WI38 (cell line): ENCODE measurements around the gene B3GNT3.

Experiments
- H3K4me3 ChIP-seq: 2 replicates; pipeline ENCODE4 v1.5.1; 2011; ENCODE audit warnings: low read depth, mild to moderate bottlenecking, control low read depth, low read length
- TF ChIP-seq, protein P1 (sequence below): IDR thresholded peaks from 2 replicates; pipeline ENCODE4 v1.5.1; 2012; ENCODE audit warnings: low read depth, mild to moderate bottlenecking, control low read depth, low read length

Gene B3GNT3, protein sequence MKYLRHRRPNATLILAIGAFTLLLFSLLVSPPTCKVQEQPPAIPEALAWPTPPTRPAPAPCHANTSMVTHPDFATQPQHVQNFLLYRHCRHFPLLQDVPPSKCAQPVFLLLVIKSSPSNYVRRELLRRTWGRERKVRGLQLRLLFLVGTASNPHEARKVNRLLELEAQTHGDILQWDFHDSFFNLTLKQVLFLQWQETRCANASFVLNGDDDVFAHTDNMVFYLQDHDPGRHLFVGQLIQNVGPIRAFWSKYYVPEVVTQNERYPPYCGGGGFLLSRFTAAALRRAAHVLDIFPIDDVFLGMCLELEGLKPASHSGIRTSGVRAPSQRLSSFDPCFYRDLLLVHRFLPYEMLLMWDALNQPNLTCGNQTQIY

DNA sequence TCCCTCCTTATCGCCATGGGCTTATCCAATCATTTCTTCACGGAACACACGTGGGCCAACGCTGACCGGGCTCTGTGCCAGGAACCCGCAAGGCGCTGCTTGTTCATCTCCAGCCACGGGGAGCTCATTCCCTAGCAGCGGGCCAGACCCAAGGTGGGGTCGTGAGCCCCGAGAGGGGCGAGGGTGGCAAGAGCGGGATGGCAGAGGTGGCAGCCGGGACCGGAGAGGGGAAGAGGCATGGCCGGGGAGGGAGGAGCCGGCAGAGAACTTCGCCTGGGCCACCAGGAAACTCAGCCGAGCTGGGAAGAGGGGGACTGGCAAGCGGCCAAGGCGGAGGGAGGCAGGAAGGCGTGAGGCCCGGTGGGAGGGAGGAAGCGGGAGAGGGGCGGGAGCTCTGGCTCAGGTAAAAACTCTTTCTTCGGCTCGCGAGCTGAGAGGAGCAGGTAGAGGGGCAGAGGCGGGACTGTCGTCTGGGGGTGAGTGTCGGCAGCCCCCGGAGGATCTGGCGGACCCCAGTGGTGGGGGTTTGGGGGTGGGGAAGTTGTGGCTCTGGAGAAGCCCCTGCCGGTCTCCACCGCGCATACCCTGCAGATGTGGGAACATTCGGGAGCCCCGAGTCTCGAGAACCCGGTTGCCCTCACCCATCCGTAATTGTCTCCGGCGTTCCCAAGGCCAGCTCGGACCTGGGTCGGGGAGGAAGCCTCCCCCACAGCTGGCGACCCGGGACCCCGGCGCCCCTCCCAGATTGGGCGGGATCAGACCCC is at the start of gene B3GNT3:
Gene B3GNT3, plus strand, starts transcription at position 408 of the 764 bp plus-strand sequence. CDS start 12,670 bp downstream, outside the sequence.
- H3K4me3 ChIP-seq, result no peak within 1 kb of the TSS
- TF ChIP-seq, protein P1, sequence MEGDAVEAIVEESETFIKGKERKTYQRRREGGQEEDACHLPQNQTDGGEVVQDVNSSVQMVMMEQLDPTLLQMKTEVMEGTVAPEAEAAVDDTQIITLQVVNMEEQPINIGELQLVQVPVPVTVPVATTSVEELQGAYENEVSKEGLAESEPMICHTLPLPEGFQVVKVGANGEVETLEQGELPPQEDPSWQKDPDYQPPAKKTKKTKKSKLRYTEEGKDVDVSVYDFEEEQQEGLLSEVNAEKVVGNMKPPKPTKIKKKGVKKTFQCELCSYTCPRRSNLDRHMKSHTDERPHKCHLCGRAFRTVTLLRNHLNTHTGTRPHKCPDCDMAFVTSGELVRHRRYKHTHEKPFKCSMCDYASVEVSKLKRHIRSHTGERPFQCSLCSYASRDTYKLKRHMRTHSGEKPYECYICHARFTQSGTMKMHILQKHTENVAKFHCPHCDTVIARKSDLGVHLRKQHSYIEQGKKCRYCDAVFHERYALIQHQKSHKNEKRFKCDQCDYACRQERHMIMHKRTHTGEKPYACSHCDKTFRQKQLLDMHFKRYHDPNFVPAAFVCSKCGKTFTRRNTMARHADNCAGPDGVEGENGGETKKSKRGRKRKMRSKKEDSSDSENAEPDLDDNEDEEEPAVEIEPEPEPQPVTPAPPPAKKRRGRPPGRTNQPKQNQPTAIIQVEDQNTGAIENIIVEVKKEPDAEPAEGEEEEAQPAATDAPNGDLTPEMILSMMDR, result no peak

DNA sequence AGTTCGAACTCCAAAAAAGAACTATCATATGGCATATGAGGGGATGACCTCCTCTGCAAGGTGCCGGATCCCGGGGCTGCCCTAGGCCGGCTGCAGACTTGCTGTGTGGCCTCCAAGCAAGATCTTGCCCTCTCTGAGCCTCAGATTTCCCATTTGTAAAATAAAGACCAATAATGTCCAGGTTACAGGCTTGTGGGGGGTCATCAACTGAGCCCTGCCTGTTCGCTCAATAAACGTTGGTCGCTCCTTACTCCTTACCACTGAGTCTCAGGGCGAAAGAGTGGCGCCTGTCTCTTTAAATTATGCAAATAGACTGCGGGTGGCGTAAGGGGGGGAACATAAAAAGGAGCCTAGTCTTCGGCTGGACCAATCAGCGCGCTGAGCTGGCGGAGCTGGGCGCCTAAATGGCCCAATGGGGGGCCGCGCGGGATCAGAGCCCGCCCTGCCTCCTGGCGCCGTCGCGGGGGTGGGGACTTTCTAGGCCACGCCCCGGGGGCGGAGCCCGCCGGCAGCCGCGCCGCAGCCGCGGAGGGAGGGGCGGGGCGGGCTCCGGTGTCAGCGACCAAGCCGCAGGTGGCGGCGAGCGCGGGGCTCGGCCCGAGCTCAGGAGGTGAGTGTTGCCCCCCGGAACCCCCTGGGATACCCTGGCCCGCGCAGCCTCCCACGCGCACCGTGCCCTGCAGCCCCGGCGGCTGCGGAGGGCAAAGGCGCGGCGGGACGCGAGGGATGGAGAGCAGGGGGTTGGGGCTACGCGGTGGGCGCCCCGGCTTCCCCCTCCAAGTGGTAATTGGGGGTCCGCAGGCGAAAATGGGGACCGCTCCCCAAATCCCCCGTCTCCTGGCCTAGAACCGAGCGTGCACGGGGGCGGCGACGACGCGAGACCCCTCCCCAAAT is 47.5 kb upstream of the B3GNT3 start:
- TF ChIP-seq, protein P1, result no peak
- peak overlapping the region; percentile 48 for H3K4me3 ChIP-seq

DNA sequence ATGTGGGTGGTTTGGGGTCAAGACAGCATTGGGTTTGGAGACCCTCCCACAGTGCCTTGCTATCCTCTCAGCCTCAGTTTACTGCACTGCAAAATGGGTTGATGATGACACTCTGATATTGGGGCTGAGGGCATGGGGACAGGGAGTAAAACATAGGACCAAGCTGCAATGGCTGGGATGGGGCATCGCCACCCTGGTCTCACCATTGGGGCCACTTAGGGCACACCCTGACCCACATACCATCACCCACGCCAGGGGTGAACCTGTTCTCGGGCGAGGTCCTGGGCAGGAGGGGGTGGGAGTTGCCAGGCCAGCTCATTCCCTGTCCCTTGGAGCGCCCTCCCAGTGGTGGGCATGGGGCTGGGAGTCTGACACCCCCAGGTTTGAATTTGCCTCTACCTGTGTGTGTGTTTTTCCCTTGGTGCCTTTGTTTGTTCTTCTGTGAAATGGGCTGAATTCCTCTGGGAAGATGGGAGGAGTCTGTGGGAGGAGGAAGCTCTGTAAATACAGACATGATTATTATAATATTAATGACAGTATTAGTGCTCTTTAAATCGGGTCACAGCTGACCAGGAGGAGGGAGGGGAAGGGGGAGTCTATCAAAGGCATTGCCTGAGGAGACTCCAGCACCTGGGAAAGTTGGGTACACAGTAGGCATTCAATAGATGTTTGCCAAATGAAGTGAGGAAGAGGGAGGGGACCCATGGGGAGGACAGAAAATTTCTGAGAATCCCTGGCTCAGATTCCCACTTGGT is 45.9 kb upstream of the B3GNT3 start:
- H3K4me3 ChIP-seq, result no peak overlapping the region
- TF ChIP-seq, protein P1, result no peak

DNA sequence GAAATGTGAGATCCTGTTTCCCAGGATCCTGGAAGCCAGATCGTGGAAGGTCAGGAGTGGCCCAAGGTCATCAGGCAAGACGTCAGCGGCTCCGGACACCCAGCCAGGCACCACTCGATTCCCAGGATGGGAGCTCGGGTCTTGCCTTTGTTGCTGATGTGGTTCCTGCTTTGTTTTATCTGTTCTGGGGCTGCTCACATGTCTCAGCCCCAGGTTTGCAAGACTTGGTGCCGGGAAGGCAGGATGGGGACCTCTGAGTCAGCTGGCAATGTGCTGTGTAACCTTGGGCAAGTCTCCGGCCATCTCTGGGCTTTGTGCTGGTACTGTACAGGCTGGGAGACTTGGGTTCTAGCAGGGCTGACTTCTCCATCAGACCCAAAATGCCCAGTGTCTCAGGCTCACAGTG is 45.0 kb upstream of the B3GNT3 start:
- no peak overlapping the region for H3K4me3 ChIP-seq

DNA sequence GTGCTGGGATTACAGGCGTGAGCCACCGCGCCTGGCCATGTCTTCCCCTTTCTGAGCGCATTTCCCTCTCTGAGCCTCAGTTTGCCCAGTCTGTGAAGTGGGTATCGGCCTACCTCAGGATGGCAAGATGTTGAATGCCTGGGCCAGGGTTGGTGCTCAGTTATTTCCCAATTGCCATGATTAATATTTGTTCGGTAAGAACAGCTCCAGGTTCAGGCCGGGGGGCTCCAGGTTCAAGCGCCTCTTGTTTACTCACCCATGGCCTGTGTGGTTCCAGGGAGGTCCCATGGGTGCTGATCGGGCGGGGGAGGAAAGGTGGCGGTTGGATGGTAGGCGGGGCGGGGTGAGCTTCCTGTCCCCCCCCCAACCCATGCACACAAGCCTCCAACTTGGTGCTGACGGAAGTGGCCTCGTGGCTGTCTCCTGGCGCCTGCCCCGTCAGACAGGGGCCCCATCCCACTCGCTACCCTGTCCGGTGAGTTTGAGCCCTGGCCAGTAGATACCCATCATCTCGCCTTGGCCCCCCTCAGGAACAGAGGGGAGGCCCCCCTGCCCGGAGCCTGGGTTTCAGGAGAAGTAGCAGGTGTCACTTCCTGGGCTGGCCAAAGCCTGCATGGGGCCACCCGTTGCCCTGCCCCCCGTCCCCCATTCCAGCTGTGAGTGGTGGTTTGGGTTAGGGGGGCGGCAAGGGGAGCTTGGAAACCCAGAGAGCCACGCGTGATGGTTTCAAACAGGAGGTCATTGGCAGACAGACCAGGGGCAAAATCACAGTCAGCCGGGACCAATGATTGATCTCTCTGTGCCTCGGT is 43.6 kb upstream of the B3GNT3 start, which contains the start of gene FCHO1:
Gene FCHO1, plus strand, starts transcription at position 375 of the 809 bp plus-strand sequence. CDS start 3,688 bp downstream, outside the sequence.
- TF ChIP-seq, protein P1, result no peak
- no peak within 1 kb of the TSS for H3K4me3 ChIP-seq

More for the DNA sequence above, 45.0 kb upstream of the B3GNT3 start:
- TF ChIP-seq, protein P1, result no peak

DNA sequence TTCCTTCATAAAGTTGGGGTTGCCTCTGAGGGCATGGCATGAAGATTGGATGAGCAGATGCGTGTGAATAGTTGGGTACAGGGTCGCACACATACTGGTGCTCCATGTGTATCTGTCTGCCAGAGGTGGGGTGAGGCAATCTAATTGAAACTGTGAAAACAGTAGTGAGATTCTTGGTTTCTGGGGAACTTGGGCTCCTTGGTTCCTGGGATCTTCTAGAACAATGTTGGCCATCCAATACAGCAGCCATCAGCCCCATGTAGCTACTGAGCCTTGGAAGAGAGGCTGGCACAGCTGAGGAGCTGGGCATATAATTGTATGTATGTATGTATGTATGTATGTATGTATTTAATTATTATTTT is 43.0 kb upstream of the B3GNT3 start:
- TF ChIP-seq, protein P1, result no peak
- H3K4me3 ChIP-seq, result no peak overlapping the region
